Mesenchymal stem cell (in vitro differentiated cells and primary cell): ENCODE results near the gene CDH24.

Source experiments
- DNase-seq: peaks from one replicate; pipeline ENCODE4 v3.0.0-alpha.2; 2013
- H2AFZ ChIP-seq: one replicate; pipeline ENCODE4 v1.6.1; 2013; ENCODE audit warnings: low read depth, mild to moderate bottlenecking, control low read depth, inconsistent platforms, low read length, moderate library complexity
- H2AK5ac ChIP-seq: 2 replicates; pipeline ENCODE4 v1.6.1; 2013; ENCODE audit warnings: low read length, moderate library complexity, mild to moderate bottlenecking, inconsistent platforms; ENCODE audit not compliant: severe bottlenecking
- H2BK120ac ChIP-seq: one replicate; pipeline ENCODE4 v1.6.1; 2013; ENCODE audit warnings: low read depth, mild to moderate bottlenecking, inconsistent platforms, low read length, moderate library complexity
- H2BK12ac ChIP-seq, 2 experiments: one replicate each; pipeline ENCODE4 v1.6.1; 2013; ENCODE audit warnings: inconsistent platforms in 2 of 2, low read length in 2 of 2, mild to moderate bottlenecking in 2 of 2, moderate library complexity in 2 of 2, control low read depth in 1 of 2
- H2BK15ac ChIP-seq: one replicate; pipeline ENCODE4 v1.6.1; 2013; ENCODE audit warnings: mild to moderate bottlenecking, low read depth, inconsistent platforms; ENCODE audit not compliant: poor library complexity, severe bottlenecking
- H2BK5ac ChIP-seq: 2 replicates; pipeline ENCODE4 v1.6.1; 2013; ENCODE audit warnings: low read depth, mild to moderate bottlenecking, low read length, control low read depth, inconsistent platforms; ENCODE audit not compliant: poor library complexity, severe bottlenecking
- H3K14ac ChIP-seq, 2 experiments: one replicate each; pipeline ENCODE4 v1.6.1; 2013; ENCODE audit warnings: inconsistent platforms in 2 of 2, low read length in 2 of 2, control low read depth in 1 of 2, mild to moderate bottlenecking in 1 of 2, moderate library complexity in 1 of 2
- H3K18ac ChIP-seq, 2 experiments: one replicate each; pipeline ENCODE4 v1.6.1; 2013; ENCODE audit warnings: inconsistent platforms in 2 of 2, low read length in 2 of 2, control low read depth in 1 of 2, low read depth in 1 of 2, mild to moderate bottlenecking in 1 of 2
- H3K23ac ChIP-seq, 2 experiments: one replicate each; pipeline ENCODE4 v1.6.1; 2013; ENCODE audit warnings: inconsistent platforms in 2 of 2, low read length in 2 of 2, mild to moderate bottlenecking in 2 of 2, moderate library complexity in 2 of 2, control low read depth in 1 of 2
- H3K27ac ChIP-seq: 2 replicates; pipeline ENCODE4 v1.5.1; 2013; ENCODE audit warnings: mild to moderate bottlenecking, moderate library complexity, low read length, control low read depth, inconsistent platforms; ENCODE audit not compliant: poor library complexity, severe bottlenecking
- H3K27me3 ChIP-seq, 2 experiments: 2 replicates each; pipeline versions ENCODE4 v1.6.1 to v1.7.0; 2013; ENCODE audit warnings: low read length in 2 of 2, mild to moderate bottlenecking in 2 of 2, moderate library complexity in 2 of 2, control low read depth in 1 of 2, inconsistent platforms in 1 of 2; ENCODE audit not compliant: control insufficient read depth in 1 of 2, insufficient read depth in 1 of 2
- H3K36me3 ChIP-seq, 2 experiments: 2 replicates each; pipeline versions ENCODE4 v1.6.1 to v1.7.0; 2013; ENCODE audit warnings: low read length in 2 of 2, control low read depth in 1 of 2, inconsistent platforms in 1 of 2, low read depth in 1 of 2, mild to moderate bottlenecking in 1 of 2; ENCODE audit not compliant: insufficient read depth in 2 of 2, control insufficient read depth in 1 of 2
- H3K4ac ChIP-seq, 2 experiments: one replicate each; pipeline ENCODE4 v1.6.1; 2013; ENCODE audit warnings: inconsistent platforms in 2 of 2, low read length in 2 of 2, mild to moderate bottlenecking in 2 of 2, moderate library complexity in 2 of 2, control low read depth in 1 of 2, low read depth in 1 of 2
- H3K4me1 ChIP-seq: 2 replicates; pipeline ENCODE4 v1.6.1; 2013; ENCODE audit warnings: low read depth, low read length, control low read depth; ENCODE audit not compliant: control insufficient read depth, insufficient read depth
- H3K4me2 ChIP-seq: 2 replicates; pipeline ENCODE4 v1.6.1; 2013; ENCODE audit warnings: low read length, mild to moderate bottlenecking, inconsistent platforms; ENCODE audit not compliant: poor library complexity, severe bottlenecking
- H3K4me3 ChIP-seq, 2 experiments: 2 replicates each; pipeline versions ENCODE4 v1.5.1 to v1.7.0; 2013; ENCODE audit warnings: low read length in 2 of 2, mild to moderate bottlenecking in 2 of 2, control low read depth in 1 of 2, low read depth in 1 of 2; ENCODE audit not compliant: insufficient read depth in 1 of 2
- H3K79me1 ChIP-seq: replicated peaks from 2 replicates; pipeline ENCODE4 v1.6.1; 2013; ENCODE audit warnings: mild to moderate bottlenecking, control low read depth, low read length, inconsistent platforms; ENCODE audit not compliant: poor library complexity, severe bottlenecking
- H3K9ac ChIP-seq: 2 replicates; pipeline ENCODE4 v1.7.0; 2013; ENCODE audit warnings: mild to moderate bottlenecking, low read length, moderate library complexity
- H3K9me3 ChIP-seq: 2 replicates; pipeline ENCODE4 v1.7.0; 2013; ENCODE audit warnings: mild to moderate bottlenecking, low read length; ENCODE audit not compliant: control insufficient read depth
- H4K8ac ChIP-seq: one replicate; pipeline ENCODE4 v1.6.1; 2013; ENCODE audit warnings: inconsistent platforms, mild to moderate bottlenecking, low read length, moderate library complexity
- H4K91ac ChIP-seq: one replicate; pipeline ENCODE4 v1.6.1; 2013; ENCODE audit warnings: mild to moderate bottlenecking, low read length, inconsistent platforms
- WGBS: methylation state at CpG from one replicate; pipeline ENCODE4 v1.1.7; 2013; ENCODE audit warnings: mixed read lengths; 5-methylcytosine and 5-hydroxymethylcytosine counted together

The CDH24 gene

DNA sequence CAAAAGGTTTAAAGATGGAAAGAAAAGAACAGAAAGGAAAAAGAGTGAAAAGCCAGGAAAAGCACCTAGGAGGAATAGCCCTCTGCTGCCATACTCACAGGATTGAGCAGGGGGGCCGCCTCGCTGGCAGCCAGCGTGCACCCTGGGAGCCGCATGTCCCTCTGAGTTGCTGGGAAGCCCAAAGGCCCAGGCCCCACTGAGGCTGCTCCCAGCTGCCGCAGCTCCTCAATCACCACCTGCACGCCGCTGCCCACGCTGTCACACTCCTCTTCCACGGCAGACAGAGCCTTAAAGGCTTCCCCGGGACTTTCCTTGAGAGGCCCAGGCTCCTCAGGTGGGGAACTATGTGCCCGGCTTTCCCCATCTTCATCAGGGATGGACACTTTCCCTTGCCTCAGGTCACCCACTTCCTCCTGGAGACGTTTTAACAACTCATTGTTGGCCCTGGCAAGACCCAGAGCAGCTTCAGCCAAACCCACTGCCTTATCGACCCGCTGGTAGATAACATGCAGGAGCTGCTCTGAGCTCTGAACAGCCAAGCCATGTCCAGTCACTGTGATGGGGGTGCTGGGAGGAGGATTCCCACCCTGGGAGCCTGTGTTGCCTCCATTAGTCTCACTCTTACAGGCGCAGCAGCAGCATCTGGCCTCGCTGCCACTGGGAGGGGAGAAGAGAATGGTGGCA lies 58.8 kb downstream of the CDH24 start:
- H3K9me3 ChIP-seq = no peaks in the 10 kb centered on the region
- peak overlapping the region; percentile 33 for H2BK15ac ChIP-seq
- H3K23ac ChIP-seq = no peak overlapping the region
- peaks cover 5% of the 10 kb centered on the region for H3K4me1 ChIP-seq
- H2AFZ ChIP-seq = no peak overlapping the region
- H2AK5ac ChIP-seq = no peak overlapping the region
- WGBS = 95% methylated on average over 16 of the region's 16 CpGs
- no peak overlapping the region for H3K9ac ChIP-seq
- H4K8ac ChIP-seq = no peak overlapping the region
- H2BK120ac ChIP-seq = no peak overlapping the region
- no peak overlapping the region for H3K18ac ChIP-seq
- peak overlapping the region; percentile 49 for H4K91ac ChIP-seq
- H3K4ac ChIP-seq = no peak overlapping the region
- H3K4me2 ChIP-seq = no peak overlapping the region
- H2BK5ac ChIP-seq = no peak overlapping the region
- H2BK12ac ChIP-seq = no peak overlapping the region
- no peaks in the 10 kb centered on the region for H3K79me1 ChIP-seq
- peaks cover 0 to 8% of the 10 kb centered on the region in 2 experiments for H3K36me3 ChIP-seq
- H3K27ac ChIP-seq = no peak overlapping the region
- no peak overlapping the region for H3K14ac ChIP-seq
- peaks cover 0 to 7% of the 10 kb centered on the region in 2 experiments for H3K27me3 ChIP-seq
- H3K4me3 ChIP-seq = no peak overlapping the region
- no peak for DNase-seq

DNA sequence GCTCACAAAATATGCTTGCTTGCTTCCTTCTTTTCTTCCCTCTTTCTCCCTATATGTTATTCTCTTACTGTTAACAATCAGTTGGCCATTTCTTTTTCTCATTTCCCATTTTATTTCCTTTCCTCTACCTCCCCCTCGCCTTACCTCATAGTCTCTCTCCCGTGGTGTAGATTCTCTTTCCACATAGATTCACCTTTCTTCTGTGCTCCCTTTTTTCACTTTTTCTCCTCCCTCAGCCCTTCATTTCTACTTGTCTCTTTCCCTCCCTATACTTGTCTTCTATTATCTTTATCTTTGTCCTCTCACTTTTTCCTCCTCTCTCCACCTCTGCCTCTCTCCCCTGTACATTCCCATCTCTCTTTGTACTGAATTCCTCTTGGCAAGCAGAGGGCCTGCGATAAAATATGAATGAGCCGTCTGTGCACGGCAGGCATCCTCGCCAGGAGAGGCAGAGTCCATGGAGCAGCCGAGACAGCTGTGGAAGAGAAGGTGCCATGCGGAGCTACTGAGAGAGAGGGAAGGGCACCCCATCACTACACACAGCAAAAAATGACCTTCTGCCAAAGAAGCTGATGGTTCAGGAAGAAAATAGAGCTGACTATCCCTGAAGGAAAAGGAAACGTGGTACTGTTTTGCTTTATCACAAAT lies 59.5 kb downstream of the CDH24 start:
- no peak overlapping the region for H2BK5ac ChIP-seq
- H2BK120ac ChIP-seq = no peak overlapping the region
- H2BK12ac ChIP-seq = no peak overlapping the region
- peaks cover 0 to 8% of the 10 kb centered on the region in 2 experiments for H3K36me3 ChIP-seq
- no peak overlapping the region for H3K4ac ChIP-seq
- H3K18ac ChIP-seq = no peak overlapping the region
- H2BK15ac ChIP-seq = no peak overlapping the region
- no peak for DNase-seq
- H3K9ac ChIP-seq = no peak overlapping the region
- H3K14ac ChIP-seq = no peak overlapping the region
- no peak overlapping the region for H4K8ac ChIP-seq
- no peak overlapping the region for H3K4me3 ChIP-seq
- H3K23ac ChIP-seq = no peak overlapping the region
- H2AFZ ChIP-seq = no peak overlapping the region
- peaks cover 5% of the 10 kb centered on the region for H3K4me1 ChIP-seq
- H3K27me3 ChIP-seq = peaks cover 0 to 7% of the 10 kb centered on the region in 2 experiments
- WGBS = 94% methylated on average over 6 of the region's 9 CpGs
- no peak overlapping the region for H4K91ac ChIP-seq
- H3K9me3 ChIP-seq = no peaks in the 10 kb centered on the region
- no peak overlapping the region for H3K27ac ChIP-seq
- H2AK5ac ChIP-seq = no peak overlapping the region
- H3K79me1 ChIP-seq = no peaks in the 10 kb centered on the region
- H3K4me2 ChIP-seq = no peak overlapping the region
